ENCODE results near the gene AOPEP.

DNA sequence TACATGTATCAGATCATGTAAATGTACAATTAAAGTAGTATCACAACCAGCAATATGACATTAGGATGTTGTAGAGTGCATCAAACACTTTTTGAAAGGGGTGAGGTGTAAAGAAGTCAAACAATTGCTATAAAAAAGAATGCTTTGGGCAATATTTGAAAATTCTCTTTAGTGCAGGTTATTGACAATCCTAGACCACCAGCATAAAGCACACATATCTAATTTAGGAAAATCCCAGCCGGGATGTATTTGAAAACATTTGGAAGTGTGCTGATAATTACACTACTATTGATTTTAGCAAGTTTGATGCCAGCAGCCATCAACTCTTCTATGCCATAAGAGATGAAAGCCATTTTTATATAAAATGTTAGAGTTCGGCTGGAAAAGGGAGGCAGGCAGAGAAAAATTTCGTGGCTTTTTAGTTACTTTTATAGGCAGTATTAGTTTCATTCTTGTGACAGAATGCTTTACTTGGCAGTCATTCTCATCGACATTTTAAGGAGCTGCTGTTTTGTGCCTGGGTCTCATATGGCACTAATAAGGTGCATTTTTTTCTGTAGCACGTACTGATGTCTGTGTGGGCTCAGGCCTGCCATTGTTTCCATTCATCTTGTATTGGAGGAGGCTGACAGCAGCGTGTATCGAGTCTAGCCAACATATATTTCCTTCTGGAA lies 285.7 kb downstream of the AOPEP start:
- TF ChIP-seq, protein P1, sequence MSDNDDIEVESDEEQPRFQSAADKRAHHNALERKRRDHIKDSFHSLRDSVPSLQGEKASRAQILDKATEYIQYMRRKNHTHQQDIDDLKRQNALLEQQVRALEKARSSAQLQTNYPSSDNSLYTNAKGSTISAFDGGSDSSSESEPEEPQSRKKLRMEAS (IDR thresholded peaks at IDR 0.05; ENCODE audit: low read depth): no peak
- TF ChIP-seq TAF1 (IDR thresholded peaks at IDR 0.05; ENCODE audit: borderline replicate concordance, low read depth, low read length): no peak
- peak; percentile 23; the same call in 1 of the 2 replicates for TF ChIP-seq TCF12 (IDR thresholded peaks at IDR 0.05)
- no peak for TF ChIP-seq EP300 (IDR thresholded peaks at IDR 0.05; ENCODE audit: borderline replicate concordance in 1 of 2, low read depth in 1 of 2, low read length in 1 of 2)
- no peak for TF ChIP-seq CTCF (IDR thresholded peaks at IDR 0.05)
- TF ChIP-seq SMC3 (IDR thresholded peaks at IDR 0.05; ENCODE audit: low read depth, low read length): no peak
- TF ChIP-seq, protein P2, sequence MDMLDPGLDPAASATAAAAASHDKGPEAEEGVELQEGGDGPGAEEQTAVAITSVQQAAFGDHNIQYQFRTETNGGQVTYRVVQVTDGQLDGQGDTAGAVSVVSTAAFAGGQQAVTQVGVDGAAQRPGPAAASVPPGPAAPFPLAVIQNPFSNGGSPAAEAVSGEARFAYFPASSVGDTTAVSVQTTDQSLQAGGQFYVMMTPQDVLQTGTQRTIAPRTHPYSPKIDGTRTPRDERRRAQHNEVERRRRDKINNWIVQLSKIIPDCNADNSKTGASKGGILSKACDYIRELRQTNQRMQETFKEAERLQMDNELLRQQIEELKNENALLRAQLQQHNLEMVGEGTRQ (IDR thresholded peaks at IDR 0.05; ENCODE audit: borderline replicate concordance, low read depth, low read length): no peak
- no peak for TF ChIP-seq PBX3 (IDR thresholded peaks at IDR 0.05)
- TF ChIP-seq TEAD4 (IDR thresholded peaks at IDR 0.05; ENCODE audit: borderline replicate concordance, insufficient read depth): no peak
- no peak for TF ChIP-seq CHD2 (IDR thresholded peaks at IDR 0.05; ENCODE audit: low read length, partially characterized antibody)
- TF ChIP-seq ELF1 (IDR thresholded peaks at IDR 0.05): no peak
- no peak for TF ChIP-seq YY1 (IDR thresholded peaks at IDR 0.05; ENCODE audit: low read depth)
